Right kidney (tissue), 9 donors: ENCODE data around the gene DAB2.
A peak's percentile ranks its signal among the peaks of the same experiment; 100 is the strongest.

Source experiments
- DNase-seq: peaks from one replicate; pipeline ENCODE4 v3.0.0-alpha.2; 2016
- long read RNA-seq, 8 donors: transcript quantifications; one replicate each; lab custom pipeline, GENCODE V29; 2026

DAB2 gene
- long read RNA-seq, donor 1, full-length matches to known transcripts: 12 of 55 reads
- long read RNA-seq, donor 1, partial matches to known transcripts: 43 of 55 reads
- long read RNA-seq, donor 1, other reads (novel, unspliced or antisense): 0 of 55 reads
- long read RNA-seq, donor 2, full-length matches to known transcripts: 10 of 46 reads
- long read RNA-seq, donor 2, partial matches to known transcripts: 36 of 46 reads
- long read RNA-seq, donor 2, other reads (novel, unspliced or antisense): 0 of 46 reads
- long read RNA-seq, donor 3, partial matches to known transcripts: 32 of 35 reads
- long read RNA-seq, donor 3, other reads (novel, unspliced or antisense): 0 of 35 reads
- long read RNA-seq, donor 4, full-length matches to known transcripts: 6 of 62 reads
- long read RNA-seq, donor 4, partial matches to known transcripts: 56 of 62 reads
- long read RNA-seq, donor 4, other reads (novel, unspliced or antisense): 0 of 62 reads
- long read RNA-seq, donor 5, full-length matches to known transcripts: 11 of 46 reads
- long read RNA-seq, donor 5, partial matches to known transcripts: 35 of 46 reads
- long read RNA-seq, donor 5, other reads (novel, unspliced or antisense): 0 of 46 reads
- long read RNA-seq, donor 6, partial matches to known transcripts: 56 of 57 reads
- long read RNA-seq, donor 6, other reads (novel, unspliced or antisense): 0 of 57 reads
- long read RNA-seq, donor 7, full-length matches to known transcripts: 10 of 135 reads
- long read RNA-seq, donor 7, partial matches to known transcripts: 125 of 135 reads
- long read RNA-seq, donor 7, other reads (novel, unspliced or antisense): 0 of 135 reads
- long read RNA-seq, donor 8, transcript DAB2-202 (14 exons, 3,690 nt): major isoform, 6 of 54 reads
- long read RNA-seq, donor 8, partial matches to known transcripts: 48 of 54 reads
- long read RNA-seq, donor 8, other reads (novel, unspliced or antisense): 0 of 54 reads

DNA sequence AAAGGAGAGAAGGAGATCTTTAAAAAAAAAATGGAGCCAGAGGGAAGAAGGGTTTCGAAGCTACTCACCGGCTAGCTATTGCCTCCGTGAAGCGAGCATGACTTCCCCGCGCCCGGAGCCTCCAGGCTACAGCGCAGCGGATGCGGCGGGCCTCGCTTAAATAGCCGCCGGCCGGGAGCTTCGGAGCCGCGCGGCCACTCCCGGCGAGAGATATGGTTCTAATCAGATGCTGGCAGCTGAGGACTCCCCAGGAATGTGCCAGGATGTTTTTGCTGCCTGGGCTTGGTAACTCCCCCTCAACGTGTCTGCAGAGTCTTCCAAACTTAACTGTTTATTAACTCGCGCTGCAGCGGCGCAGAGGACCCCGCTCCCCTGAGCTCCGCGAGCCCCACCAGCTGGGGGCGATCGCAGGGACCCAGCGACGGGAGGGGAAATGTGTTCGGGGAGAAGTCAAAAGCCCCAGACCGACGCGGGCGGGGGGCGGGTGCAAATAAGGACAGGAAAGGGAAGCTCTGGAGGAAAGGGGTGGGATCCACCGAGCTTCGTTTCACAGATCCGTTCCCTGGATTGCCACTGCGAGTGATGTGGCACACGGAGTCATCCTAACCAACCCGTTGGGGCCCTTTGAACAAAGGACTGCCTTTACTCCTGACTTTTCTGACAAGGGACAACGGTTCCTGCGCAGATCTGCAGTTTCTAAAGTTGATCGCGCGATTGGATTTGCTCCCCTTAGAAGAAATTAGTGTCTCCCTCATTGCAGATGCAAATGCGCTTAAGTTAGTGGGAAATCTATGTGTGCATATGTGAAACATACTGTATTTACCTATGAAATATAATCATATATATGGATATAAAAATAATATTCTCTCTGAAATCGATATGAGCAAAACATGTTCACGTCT lies at the start of gene DAB2:
DAB2 (minus strand) TSS at position 245 of the 902 bp plus-strand sequence. CDS start 30,660 bp downstream, outside the sequence.
- peak; percentile 89 for DNase-seq

DNA sequence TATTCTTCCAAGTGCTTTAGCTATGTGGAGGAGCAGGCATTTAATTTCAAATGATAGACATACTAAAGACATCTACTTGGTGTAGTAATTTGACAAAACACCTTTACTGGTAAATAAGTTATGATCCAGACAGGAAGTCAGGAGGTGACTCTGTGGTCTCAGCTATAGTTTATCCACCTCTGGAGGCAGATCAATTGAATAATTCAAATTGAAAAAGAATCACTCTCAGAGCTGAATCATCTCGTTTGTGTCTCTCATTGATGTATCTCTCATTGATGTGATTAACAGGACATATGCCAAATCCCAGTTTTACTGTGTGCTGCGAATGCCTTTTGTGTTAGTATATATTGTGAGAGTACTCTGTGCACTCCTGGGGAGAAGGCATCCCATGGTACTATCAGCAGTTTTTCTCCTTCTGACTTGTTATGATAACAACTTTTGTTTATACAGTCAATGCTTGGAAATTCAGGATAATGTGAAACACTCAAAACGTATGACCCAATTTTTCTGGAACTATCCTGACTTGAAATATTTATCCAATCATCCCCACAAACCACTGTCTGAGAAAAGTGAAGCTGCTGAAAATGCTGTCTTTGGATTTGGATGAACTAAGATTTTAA lies 48.5 kb upstream of the DAB2 start:
- DNase-seq: no peak

DNA sequence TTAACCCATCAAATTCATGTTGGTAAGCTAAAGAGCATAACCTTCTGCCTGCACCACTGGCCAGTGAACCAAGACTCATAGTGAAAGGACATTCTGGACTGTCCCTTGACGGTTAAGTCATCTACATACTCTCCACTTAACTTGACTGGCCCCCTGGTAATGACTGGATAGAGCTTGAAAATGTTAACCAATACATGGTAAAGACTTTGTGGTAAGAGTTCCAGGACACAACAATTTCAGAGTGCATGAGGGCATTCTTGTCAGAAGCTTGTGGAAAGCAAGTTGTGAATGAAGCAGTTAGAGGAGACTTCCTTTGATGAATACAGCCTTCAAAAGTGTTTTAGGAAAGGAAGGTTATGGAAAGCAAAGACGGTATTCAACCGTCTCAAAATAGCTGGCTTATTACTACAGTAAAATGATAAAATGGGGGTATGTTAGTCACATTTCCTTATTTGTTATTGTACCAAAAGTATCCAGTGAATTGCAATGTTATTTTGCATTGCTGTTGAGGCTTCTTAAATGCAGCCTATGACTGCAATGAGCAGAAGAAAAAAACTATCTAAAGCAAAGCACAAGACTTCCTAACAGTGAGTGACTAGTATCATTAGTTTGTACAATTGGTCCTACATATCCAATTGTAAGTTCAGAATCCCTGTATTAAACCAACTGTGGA lies 47.2 kb upstream of the DAB2 start:
- DNase-seq: no peak

DNA sequence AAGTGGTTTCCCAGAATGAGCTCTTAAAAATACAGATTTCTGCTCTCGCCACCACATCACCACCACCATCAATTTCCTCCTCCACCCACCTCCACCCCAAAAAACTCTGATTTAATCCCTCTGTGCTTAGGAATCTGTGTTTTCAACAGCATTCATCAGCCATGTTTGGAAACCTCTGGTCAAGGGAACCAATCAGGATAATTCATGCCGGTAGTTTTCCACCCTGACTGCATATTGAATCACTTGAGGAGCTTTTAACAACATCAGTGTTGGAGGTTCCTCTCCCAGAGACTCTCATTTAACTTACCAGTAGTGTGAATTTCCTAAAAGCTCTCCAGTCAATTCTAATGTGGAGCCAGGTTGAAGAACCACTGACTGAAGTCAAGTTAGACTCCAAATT lies 46.0 kb upstream of the DAB2 start:
- DNase-seq: no peak

DNA sequence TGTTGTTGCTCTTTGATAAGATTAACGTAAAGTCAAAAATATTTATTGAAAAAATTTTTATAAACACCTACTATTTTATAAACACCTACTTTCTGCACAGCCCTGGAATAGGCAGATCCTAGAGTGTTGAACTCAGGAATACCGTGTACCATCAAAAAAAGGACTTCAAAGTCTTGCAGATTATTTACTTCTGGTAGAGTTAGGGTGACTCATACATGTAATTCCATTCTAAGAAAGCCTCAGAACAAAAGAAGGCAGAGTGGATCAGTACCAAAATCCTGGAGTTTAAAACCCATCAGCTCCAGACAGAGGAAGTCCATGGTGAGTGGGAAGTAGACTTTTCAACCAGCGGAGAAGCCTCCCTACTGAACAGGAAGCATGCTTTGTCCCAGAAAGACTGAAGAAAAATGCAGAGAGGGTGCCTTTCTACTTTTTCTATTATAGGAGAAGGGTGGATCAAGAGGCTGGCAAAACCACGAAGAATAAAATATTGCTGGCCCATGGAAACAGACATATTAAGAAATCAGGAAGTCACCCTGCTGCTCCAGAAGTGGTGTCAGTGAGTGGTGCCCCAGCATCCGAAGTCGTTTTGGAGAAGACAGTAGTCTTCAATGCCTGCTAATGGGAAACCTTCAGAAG lies 45.1 kb upstream of the DAB2 start:
- DNase-seq: no peak

DNA sequence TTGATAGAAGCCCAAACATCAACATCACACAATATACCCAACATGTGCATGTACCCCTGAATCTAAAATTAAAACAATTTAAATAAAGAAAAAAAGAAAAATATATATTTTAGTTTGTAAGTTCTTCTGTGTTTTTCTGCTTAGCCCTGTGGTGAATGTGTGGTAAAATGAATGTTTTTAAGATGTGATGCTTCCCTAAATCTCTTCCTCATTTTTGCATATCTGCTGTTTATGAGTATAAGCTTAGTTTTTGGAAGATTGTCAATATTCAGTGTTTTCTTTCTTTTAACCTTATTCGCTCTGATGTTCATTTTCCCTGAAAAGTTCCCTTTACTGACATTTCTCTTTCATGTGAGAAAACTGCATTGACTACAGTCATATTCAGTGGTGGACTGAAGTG lies 44.4 kb upstream of the DAB2 start:
- no peak for DNase-seq

DNA sequence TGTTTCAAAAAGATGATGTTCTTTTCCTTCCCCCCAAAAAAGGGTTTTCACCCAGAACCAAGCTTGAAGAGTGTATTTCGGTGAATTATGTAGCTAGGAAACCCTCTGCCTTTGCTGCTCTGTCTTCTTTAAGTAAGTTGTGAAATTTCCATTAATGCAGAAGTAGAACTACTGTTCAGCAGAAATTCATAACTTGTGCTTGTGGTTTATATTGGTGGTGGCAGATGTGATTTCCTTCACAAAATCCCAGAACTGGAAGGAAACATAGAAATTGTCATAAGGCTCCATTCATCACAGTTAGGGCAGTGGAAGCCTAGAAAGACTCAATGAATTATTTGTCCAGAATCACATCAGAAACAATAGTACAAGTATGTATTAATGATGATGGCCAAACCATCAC lies 42.1 kb upstream of the DAB2 start:
- no peak for DNase-seq

DNA sequence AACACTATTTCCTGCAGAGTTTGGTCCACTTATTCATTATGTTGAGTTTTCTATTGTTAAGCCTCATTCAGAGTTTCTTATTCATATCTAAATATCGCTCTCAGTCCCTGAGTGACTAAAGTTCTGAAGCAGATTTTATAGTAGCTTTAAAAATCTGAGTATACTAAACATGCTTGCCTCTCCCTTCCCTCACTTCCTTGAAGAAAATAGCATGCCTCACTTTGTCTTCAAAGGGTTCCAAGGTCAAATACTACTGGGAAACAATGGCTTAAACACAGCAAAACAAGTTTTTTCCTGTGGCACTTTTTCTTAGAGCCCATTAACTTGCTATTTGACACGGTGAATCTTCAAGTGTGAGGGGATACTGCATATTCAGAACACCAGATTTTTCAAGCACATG lies 41.1 kb upstream of the DAB2 start:
- no peak for DNase-seq

DNA sequence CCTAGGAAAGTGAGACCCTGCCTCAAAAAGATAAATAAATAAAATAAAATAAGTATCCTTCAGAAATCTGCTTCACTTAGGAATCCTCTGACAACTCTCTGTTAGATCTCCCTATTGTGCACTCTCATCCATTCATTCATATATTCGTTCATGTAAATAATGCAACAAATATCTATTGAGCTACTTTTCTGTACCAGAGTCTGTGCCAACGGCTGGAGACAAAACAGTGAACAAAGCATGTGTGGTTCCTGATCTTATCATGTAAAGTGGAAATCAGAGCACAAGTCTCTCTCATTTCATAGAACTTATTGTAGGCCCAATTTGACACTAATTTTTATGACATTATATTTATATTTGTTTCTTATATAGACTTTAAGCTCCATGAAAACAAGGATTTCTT lies 40.3 kb upstream of the DAB2 start:
- no peak for DNase-seq

DNA sequence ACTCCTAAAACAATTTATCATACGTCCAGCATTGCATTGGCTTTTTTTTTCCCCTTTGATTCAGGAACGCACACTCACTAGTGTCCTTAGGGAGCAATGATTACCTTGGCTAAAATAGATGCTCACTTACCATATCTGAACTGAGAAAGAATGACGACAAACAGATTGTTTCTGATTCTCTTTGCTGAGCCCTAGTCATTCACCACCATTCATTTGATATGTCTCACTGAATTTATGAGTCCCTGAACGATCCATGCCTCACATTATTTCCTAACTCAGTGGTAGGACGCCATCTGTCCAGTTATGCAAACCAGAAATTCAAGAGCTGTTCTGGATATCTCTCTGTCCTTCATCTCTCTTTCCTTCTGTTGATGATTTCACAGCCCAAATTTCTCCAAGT lies 39.3 kb upstream of the DAB2 start:
- DNase-seq: no peak

DNA sequence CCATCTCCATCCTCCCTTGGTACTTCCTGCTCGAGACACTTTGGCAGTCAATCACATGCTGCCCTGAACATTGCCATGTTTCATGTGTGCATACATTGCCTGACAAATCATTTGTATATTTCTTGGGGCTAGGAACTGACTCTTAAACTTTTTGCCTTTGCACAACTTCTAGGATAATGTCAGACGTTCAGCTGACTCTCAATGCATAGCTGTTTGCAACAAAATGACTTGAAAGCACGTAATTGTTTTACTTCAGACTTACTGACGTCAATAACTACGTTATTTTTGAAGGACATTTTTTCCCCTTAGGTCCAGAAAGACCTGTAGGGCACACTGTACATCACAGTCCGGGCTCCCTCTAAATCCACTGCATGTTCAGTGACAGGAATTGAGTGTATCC lies 37.4 kb upstream of the DAB2 start:
- no peak for DNase-seq

DNA sequence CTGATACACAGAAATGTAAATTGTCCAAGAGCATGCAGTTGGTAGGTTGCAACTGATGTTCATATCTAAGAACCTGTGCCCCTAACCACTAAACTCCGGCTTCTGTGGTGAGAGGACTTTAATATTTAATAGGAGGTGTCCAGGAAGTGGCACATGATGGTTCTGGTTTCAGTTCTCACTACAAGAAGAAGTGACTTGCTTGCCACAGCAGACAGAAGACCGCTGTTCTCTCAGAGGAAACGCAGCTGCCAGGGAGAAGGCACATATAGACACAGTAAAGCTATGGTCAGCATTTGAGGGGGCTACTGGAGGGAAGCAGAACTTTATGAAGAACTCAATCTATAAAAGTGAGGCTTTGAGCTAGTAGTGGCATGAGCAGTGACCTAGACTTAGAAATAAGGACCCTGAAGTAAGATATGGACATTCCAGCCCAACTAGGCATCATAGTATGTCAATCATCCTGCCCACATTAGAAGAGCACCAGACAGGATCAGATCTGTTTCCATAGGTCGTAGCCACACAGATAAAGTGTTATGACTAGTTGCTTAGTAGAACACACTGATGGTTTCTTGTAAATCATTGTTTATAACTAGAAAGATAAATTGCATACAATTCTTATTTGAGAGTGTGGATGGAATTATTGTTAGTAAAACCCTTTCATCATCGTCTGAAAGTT lies 36.4 kb upstream of the DAB2 start:
- DNase-seq: no peak

DNA sequence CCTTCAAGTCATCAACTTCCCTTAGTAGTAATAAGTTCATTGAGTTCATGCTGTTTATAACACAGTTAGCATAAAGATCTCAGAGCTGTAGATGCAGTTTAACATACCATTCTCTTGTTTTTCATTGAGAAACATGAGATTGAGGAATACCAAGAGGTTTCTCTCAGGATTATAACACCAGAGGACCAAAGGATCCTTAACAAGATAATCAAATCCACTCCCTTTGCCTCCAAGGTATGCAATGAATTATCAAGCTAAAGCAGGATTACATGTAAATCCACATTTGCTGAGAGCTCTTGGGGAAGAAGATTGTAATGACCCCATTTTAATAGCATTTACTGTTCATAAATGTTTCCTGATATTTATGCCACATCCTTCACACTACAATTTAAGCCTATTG lies 35.1 kb upstream of the DAB2 start:
- DNase-seq: no peak

DNA sequence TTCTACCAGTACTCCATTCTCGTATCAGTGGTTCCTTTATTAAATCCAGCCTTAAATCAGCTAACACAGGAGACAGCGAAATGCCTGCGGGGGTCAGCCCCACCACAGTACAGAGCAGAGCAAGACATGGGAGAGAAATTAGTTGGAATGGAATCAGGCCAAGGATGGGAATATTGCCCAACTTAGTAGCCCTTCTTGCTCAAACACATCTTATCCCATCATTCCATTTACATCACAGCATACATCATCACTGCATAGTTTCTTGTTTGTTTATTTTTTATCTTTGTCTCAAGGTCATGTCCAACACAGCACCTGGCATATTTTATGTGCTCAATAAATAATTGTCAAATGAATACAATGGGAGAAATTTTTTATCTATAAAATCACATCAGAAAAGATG lies 34.3 kb upstream of the DAB2 start:
- DNase-seq: no peak

DNA sequence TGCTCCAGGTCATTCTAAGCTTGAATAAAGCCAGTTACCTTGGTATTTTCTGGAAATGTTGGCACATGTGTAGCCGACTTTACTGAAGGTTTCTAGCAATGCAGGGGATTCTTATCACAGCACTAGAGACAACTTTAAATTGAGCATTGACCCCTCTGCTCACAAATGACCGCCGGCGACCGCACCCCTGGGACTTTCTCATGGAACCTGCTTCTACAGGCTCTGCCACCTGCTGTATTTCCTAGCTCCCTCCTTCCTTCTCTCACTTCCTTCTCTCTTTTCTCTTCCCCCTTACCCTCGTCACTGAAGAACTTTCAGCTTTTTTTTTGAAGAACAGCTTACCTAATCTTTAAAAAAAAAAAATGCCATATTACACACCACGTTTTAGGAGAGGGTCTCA lies 30.9 kb upstream of the DAB2 start:
- DNase-seq: no peak

DNA sequence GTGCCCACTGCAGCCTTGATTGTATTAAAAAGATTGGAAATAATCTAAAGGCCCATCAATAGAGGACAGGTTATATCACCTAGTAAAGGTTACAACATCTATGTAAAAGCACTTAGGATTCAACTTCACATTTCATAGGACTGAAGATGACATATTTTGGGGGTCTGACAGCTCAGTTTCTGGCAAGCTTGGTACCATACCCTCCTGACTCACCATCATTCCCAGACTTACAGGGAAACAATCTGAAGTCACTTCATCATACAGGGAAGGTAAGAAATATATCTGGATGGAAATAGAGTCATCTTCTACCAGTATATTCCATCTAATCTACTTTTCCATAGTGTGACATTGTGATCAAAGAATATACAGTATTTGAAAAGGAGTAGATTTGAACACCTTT lies 28.8 kb upstream of the DAB2 start:
- no peak for DNase-seq

DNA sequence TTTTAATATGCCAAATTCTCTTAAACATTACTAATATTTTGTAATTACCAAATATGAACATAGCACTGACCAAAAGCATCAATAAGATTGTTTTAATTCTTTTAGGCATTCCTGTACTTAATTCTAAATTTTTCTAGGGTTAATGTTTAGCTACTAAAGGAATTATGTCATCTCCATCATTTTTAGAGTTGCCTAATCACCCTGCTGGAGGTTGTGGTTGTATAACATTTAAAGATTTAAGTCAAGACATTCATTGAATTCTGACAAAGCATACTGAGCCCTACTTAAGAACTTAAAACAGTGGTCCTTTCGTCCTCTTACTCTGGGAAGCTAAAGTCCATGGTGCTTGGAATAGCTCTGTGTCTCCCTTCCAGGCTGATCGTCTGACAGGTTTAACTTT lies 28.1 kb upstream of the DAB2 start:
- no peak for DNase-seq

DNA sequence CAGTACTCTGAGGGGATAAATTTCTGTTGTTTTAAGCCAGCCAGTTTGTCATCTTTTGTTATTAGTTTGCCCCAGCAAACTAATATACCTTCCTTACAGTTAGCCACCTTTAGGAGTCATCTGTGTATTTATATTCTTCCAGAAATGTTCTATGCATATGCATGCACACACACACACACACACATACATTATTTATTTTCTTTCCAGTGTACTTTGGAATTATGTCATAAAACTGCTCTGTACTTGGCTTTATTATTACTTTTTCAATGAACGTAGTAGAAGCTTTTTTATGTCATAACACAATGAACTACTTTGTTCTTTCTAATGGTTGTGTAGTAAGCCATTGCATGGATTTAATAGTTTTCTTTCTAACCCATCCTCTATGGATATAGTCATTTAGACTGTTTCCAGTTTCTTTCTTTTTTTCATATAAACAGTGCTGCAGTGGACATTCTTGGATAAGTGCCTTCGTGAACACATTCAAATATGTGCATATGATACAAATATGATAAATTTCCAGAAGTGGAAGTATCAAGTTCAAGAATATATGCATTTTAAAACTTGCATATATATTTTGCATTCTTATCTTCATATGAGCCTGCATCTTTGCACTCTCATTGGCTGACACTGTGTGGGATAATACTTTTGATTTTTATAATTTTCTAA lies 26.6 kb upstream of the DAB2 start:
- DNase-seq: no peak

DNA sequence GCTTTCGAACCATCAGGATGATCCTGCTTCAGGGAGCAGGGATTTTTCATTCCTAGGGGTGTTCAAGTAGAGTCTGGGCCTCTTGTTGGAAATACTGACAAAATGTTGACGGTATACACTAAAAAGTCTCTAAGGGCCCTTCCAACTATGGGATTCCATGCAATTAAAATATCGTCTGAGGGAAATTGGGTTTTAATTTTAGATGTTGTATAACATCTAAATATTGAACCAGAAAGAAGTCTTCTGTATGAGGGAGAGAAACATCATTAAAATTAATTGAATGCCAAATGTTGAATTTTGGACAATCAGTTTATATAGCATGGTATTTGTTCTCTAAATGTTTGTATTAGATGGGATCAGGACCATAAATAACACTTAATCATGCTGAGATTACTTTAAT lies 25.7 kb upstream of the DAB2 start:
- DNase-seq: no peak

DNA sequence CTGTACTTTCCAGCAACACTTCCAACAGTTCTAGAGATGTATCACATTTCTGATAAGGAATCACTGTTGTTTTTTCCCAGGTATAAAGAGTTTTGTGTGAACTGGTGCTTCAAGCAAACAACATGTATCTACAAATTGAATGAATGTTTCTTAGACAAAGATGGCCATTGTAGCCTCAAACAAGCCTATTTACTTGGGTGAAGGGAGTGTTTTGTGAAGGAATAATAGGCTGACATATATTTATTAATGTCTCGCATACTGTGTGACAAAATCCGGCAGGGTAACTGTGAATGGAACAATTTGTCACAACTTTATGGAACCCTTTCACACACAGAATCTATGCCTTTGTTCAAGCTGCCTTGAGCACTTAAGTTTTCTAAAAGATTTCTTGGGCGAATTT lies 24.8 kb upstream of the DAB2 start:
- no peak for DNase-seq
